Measurements from ENCODE around the gene TBX18.

The TBX18 gene

DNA sequence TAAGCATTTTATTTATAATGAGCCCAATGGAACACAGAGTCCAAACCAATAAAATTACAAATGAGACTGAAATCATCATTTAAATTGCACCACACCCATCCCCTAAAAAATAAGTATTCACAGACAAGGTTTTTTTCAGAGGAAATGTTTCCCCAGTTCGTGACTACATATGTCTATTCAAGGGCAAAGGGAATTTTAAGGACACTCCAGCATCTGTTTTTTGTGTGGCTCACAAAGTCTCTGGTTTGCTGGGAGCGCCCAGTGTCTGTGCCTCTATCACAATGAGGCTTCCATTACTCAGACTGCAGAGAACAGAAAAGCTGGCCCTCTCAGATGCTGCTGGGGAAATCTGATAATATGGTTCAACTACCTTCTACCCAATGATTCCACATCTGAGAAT lies 16.0 kb downstream of the TBX18 start:
- DNase-seq (ENCODE audit: low spot score), result no peak

DNA sequence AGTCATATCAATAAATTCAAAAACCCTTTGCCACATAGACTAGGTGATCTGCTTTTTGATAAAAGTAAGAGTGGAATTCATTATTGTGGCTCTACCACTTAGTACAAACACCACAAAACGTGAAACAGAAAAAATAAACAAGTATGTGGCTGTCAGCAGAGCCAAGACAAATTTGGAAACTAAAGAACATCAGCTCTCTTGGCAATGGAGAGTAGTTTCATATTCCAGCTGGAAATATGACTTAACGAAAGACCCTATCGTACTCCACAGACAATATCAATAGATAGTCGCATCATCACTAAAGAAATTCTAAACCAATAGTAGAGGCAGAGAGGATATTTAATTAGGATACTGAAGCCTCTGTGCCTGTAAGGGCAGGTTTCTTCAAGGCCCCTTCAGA lies 20.8 kb downstream of the TBX18 start:
- DNase-seq (ENCODE audit: low spot score), result no peak

DNA sequence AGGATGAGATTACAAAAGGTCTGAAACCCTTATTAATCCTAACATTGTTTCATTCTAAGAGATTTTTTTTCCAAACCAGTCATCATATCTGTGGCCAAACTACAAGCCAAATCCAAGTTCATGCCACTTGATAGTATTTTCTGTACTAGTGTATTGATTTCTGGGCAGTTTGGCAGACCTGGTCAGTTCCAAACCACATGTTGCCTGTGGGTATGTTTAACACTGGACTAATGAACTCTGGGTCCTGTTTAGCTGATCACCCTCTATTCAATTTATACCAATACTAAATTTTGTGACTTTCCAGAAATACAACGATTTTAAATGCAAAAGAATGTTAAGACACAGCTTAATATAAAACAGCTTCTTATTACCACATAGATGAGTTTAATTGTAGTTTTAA lies 24.0 kb downstream of the TBX18 start:
- no peak for DNase-seq (ENCODE audit: low spot score)

DNA sequence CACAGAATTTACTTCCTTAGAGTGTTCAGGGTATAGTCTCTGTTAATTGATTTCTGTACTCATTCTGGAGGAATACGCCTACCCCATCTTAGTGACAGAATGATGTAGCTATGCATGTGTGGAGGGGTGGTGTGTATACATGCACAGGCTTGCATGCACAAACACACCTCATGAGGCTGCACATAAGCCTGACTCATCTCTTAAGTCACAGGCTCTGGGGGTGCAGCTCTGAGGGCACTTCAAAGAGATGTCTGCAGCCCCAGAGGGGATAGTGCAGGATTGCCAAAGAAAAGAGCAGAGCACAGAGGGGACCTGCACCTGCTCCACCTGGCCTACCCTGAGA lies 24.6 kb downstream of the TBX18 start:
- no peak for DNase-seq (ENCODE audit: low spot score)

DNA sequence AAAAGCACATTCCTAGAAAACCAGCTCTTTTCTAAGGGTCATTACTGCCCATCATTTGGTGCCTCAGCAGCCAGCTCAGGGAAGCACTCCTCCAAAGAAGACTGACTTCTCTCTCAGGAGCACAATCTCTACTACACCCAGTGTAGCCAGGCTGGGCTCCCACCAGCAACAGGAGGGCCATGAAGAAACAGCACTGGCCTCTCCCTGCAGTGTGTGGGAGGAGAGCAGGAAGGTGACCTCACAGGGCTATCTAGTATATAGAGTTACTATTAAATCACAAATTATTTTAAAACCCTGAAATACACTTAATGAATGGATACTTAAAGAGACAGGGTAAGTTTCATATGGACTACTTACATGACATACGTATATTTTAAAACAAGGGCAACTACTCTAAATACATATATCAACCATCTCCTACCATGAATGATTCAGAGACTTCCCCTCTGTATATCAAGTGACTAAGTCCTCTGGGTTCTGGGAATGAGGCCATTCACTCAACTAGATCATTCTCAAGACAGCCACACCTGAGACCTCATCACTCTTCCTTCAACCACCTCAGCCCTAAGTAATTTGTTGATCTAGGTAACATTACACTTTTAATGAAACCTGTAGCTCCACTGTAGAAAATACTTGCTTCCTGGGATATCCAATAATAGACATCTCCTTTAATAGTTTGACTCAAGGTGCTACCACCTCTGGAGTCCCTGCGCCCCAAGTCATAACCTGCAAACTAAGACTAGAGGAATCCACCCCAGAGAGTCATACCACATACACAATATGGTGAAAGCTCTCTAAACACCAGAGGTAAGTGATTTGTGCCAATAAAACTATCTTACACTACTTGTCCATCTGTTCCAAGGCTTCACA lies 25.2 kb downstream of the TBX18 start:
- DNase-seq (ENCODE audit: low spot score), result no peak

DNA sequence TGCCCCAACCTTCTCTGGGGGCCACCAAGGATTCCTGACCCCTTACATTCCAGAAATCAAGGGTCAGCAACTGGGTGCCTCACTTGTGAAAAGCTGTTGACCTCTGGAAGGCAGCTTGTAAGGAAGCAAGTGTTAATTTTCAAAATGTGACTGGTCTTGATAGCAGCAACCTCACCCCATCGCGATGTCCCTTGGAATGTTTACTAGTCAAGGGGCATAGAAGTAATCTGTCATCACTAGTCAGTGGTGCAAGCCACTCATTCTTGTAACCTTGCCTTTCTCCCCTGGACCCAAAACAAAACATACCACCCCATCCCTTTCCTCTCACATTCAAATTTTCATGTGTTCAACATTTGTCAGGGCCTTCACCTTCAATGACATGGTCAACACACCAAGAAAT lies 30.5 kb downstream of the TBX18 start:
- DNase-seq (ENCODE audit: low spot score), result no peak

DNA sequence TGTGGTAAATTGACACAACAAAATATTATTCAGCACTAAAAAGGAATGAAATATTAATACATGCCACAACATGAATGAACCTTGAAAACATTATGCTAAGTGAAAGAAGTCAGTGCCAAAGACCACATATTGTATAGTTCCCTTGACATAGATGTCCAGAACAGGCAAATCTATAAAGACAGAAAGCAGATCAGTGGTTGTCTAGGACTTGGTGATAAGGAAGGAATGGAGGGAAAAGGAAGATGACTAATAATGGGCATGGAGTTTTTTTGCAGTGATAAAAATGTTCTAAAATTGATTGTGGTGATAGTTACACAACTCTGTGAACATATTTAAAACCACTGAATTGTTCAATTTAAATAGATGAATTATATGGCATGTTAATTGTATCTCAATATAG lies 32.5 kb downstream of the TBX18 start:
- no peak for DNase-seq (ENCODE audit: low spot score)

DNA sequence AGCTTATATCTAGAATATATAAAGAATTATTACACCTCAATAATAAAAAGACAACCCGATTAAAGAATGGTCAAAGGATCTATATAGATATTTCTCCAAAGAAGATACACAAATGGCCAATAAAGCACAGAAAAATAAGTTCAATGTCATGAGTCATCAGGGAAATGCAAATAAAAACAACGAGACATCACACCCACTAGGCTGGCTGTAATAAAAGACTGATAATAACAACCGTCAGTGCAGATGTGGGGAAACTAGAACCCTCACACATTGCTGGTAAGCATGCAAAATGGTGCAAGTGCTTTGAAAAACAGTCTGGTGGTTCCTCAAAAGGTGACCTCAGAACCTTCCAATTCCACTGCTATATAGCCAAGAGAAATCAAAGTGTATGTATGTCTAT lies 33.0 kb downstream of the TBX18 start:
- DNase-seq (ENCODE audit: low spot score), result no peak

DNA sequence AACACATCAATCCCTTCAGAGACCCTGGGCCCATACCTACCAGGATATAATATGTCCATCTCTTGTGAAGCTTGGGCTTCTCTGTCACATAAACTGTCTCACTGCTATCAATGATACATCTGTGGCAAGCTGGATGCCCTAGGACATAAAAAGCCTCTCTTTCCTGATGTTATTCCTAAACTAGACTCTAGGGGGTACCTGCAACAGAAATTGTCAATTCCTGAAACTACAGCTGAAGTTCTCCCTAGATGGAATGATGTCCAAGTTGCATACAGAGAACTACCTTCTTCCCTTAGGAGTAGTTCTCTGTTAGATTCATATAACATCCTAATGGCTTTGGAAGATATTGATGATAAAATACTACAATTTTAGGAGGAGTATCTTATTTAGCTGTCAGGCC lies 35.8 kb downstream of the TBX18 start:
- DNase-seq (ENCODE audit: low spot score), result no peak

DNA sequence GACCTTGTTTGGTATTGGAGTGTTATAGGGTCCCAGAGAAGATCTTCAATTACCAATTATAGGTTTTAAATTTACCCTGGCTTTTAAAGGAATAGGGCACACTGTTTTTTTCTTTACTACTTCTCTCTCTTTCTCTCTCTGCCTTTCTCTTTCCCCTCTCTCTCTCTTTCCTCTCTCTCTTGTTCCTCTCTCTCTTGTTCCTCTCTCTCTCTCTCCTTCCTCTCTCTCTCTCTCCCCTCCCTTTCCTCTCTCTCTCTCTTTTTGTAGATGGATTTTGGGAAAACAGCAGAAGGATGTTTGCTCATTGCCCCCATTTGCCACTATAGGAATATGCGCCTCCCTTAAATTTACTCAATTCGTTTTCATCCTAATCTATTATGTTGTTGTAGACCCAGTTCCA lies 45.2 kb downstream of the TBX18 start:
- no peak for DNase-seq (ENCODE audit: low spot score)

DNA sequence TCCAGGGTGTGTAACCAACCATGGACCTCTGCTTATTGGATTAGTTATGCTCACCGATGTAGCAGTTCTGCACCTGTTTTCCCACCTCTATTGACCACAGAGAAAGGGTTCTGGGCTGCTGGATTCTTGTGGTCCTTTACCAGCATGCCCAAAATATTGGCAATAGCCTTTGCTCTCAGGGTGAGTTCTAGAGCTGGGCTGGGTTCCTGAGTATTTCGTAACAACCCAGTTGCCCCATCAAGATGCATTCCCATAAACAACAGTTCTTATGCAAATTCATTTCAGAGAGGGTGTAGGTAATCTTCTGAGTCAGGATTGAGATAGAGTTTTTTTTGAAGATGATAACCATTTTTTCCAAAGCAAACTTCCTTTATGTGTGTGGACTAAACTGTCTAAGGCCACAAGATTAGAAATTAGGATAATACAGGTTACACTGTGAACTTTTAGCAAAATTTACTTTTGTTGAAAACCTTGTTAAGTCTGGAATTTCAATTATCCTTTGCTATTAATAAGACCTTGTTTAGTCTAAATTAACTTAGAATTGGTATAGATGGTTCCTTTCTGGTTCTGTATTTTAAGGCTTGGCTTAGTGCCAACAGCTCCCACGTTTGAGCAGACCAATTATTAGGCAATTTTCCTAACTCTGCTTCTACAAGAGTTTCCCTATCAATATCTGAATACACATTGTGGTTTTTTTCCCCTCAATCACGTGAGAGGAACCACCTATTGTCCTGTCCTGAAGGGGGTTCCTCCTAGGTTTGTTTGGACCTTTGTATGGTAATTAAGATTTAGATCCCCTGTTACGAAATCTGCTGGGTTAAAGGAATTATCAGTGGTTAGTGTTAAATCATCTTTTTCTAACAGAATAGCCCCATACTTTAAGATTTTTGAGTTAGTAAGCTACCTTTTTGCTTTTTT lies 46.1 kb downstream of the TBX18 start:
- no peak for DNase-seq (ENCODE audit: low spot score)

DNA sequence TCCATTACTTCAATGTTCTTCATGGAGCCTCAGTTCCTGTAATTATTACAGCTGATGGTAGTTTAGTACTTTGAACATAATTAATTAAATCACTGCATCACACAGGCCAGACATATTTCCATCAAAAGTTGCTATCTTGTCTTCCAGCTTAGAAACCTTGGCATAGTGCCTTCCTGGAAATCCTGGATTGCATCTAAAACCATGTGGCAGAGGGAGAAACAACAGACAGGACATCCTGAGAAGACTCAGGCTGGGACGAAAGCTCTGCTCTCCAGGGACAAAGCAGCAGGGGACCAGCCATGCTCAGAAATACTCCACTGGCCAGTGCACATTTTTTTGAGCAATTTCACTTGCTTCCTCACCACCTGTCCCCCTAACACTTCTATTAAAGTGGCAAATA lies 55.3 kb downstream of the TBX18 start:
- no peak for DNase-seq (ENCODE audit: low spot score)

DNA sequence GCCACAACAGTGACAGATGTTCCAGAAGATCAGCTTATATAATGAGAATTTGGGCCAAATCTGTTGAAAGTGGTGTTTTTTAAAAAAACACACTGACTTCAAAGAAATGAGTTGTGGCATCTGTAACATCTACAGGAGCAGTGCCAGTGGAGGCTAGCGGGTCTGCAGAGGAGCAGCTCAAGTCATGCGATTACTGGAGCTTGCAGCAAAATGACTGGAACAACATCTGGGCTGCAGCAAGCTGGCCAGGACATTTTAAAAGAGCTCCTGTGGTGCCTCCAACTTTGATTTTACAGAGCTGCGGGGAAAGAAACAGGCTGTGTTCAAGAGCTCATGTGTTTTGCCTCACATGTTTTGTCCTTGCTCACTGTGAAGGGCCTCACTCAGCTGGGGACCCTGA lies 57.2 kb downstream of the TBX18 start:
- no peak for DNase-seq (ENCODE audit: low spot score)

DNA sequence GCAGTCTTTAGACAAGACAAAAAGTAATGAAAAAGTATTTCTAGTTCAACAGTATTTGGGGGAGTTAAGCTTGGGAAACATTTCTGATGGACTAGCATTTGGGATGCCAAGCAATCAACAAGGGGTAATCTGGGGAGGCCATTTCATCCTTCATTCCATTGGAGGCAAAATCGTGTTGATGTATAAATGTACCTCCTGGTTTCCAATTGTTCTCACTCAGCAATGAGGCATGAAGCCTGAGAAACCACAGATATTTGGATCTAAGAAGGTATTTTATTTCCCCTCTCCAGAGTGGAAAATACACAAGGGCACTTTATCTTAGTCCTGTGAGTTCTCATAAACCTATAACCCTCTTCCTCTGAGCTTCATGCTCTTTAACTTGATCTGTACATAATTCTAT lies 68.2 kb downstream of the TBX18 start:
- no peak for DNase-seq (ENCODE audit: low spot score)

DNA sequence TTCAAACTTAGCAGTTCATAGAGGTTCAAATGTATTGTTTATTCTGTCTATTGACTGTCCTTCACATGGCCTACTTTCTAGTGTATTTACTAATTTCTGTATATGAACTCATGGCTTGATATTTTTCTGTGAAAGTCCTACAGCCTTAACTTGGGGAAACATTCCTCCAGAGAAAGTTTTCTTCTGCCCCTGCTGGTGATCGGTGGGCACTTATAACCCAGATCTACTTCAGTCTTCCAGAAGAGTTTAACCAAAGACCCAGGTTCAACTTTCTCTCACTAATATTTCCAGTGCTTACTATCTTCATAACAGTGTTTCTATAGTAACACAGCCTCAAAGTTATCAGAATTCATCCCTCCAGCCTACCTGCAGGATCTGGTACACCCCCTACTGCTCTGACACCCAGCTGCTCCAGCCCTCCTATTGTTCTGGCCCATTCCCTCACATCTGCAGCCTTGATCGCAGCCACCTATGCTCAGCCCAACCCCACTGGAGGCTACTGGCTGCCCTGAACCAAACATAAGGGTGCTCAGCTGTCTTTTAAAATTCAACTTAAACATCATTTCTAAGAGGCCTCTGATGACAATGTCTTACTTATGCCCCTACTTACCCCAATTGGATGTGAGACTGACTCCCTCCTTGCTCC lies 72.3 kb downstream of the TBX18 start:
- DNase-seq (ENCODE audit: low spot score), result no peak

DNA sequence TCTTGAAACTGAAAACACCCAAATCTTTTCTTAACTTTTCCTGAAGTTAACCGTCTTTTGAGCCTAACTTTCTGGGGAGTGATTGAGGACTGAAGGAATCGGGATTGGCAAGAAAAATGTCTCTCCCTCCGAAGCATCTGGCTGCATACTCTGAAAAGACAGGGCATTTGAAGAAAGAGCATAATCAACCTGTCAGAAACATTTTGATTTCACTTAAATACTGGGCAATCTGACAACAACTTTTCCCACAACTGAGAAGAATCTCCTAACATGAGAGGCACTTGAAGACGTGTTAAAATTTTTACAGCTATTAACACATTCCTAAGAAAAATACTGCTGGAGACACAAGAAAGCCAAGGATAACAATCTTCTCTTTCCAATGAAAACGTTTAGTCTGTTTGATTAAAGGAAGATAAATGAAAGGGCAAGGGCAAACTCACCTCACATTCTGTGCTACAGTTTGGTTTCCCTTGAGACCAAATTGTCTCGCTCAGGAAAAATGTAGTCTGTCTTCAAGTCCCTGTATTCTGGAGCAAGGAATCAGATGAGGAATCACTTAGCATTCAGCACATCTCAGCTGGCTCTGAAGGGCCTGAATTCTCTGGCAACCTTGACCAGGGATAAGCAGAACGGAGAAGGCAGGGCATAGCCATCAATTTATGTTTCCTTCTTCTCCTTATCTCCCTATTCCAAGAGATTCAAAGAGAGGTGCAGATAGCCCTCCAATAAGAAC lies 76.1 kb downstream of the TBX18 start:
- DNase-seq (ENCODE audit: low spot score), result no peak

DNA sequence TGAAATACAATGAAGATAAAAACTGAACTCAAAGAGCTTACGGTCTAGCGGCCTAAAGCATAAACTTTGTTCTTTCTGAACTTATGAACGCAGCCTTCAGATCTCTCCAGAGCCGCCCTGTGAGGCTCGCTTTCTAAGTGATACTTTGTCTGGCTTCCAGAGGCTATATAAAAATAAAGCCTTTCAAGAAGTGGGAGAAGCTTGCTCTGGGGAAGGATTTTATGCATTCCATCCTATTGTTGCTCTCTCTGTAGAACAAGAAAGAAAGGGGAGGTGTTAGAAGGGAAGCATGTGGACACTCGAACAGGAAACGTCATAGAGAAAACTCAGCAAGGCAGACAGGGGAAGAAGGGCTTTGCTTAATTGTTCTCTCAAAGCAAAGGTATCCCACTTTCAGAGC lies 77.0 kb downstream of the TBX18 start:
- DNase-seq (ENCODE audit: low spot score), result no peak

DNA sequence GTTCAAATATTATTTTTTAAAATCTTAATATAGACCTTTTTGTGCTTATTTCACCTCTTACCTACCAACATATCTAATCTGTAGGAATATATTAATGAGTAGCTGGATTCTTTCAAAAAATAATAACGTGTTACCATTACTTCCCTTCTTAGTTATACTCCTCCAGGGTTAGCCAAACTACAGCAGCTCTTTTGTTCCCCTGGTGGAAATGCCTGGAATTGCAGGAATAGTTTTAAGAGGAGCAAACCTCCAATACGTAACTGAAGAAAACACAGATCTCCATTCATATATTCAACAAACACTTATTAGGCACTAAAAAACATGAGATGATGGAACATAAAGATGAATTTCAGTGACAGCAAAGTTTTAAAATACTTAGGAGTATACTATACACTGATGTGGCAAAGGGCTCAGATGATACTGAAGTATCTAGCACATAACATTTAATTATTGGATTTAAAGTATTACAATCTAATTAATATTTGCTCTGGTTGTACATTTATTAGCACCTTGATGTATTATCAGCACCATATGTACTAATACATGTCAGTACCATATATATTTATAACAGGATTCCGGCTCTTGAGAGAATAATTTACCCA lies 78.3 kb downstream of the TBX18 start:
- no peak for DNase-seq (ENCODE audit: low spot score)

DNA sequence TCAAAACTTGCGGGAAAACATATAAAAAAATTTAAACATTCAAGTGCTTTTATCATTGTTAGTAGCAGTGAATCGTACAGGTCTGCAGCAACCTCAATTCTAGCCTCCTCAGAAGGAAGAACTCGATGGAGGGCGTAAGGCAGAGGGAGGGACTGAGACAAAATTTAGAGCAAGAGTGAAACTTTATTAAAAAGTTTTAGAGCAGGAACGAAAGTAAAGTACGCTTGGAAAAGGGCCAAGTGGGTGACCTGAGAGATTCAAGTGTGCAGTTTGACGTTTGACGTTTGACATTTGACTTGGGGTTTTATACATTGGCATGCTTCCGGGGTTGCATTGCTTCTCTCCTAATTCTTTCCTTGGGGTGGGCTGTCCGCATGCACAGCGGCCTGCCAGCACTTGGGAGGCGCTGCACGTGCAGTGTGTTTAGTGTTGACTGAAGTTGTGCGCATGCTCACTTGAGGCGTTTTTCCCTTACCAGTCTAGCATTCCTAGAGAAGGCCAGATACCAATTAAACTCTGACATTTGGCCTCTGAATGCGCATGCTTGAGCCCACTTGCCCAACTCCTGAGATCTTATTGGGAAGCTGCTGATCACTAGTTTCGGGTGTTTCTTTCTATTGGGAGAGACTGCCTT lies 82.6 kb downstream of the TBX18 start:
- no peak for DNase-seq (ENCODE audit: low spot score)

DNA sequence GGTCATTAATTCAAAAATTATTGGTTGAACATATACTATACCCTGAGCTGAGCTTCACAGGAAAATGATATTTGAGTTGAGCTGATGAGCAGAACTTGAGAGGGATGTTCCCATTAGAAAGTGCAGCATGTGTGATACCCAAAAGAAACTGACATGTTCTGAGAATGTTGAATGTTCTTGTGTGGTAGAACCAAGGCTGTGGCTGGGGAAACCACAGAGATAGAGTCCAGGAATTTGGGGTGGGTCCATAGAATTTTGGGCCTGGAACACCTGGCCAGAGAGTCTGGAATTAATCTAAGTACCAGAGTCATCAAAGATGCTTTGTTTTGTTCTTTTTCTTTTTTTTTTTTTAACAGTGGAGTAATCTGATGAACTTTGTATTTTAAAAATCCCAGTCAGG lies 88.7 kb downstream of the TBX18 start:
- no peak for DNase-seq (ENCODE audit: low spot score)

DNA sequence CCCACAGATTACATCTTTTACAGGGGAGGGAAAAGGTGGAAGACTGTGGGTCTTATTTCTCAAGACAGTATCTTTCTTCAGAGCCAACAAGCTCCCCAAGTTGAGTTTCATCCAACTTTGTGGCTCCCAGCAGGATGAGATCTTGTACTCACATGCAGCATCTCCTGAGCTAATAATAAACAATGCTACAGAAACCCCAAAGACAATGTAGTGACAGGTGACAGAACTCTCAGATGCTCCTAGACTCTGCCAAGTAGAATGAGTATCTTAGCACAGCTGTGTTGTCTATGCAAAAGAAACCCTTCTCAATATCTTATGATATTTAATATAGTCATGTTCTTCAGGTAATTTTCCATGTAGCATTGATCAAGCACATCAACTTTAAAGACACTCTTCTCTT lies 90.0 kb downstream of the TBX18 start:
- DNase-seq (ENCODE audit: low spot score), result no peak
